HG02870 (cell line): Measurements from ENCODE around the gene PTCD1.

ENCODE experiments used
- ATAC-seq: cut with Tn5 transposase; IDR thresholded peaks from one replicate; pipeline ENCODE4 v1.9.1; 2021; ENCODE audit warnings: mild to moderate bottlenecking, moderate library complexity; ENCODE audit not compliant: unreplicated experiment

PTCD1 gene

GRCh38 chr7:99410635-99411034, 28.0 kb downstream of the PTCD1 start:
- ATAC-seq, result no peak

- no peak for ATAC-seq
These were observed 28.8 kb downstream of the PTCD1 start for GRCh38 chr7:99409806-99410205.

- ATAC-seq, result peak; percentile 3
These were observed 29.4 kb downstream of the PTCD1 start for GRCh38 chr7:99409192-99409572.

GRCh38 chr7:99408379-99409191, 30.0 kb downstream of the PTCD1 start, which contains the start of the genes BUD31 and PDAP1:
Gene BUD31 (plus strand): TSS chr7:99408969. CDS start chr7:99411093, 2,124 bp downstream.
Gene PDAP1 (minus strand): TSS chr7:99408597. CDS start chr7:99408548, 49 bp downstream.
- peak; percentile 68 for ATAC-seq

- no peak for ATAC-seq
These were observed 30.7 kb downstream of the PTCD1 start for GRCh38 chr7:99407872-99408378.

- no peak for ATAC-seq
These were observed 32.0 kb downstream of the PTCD1 start for GRCh38 chr7:99406557-99406956.

- ATAC-seq, result no peak
These were observed 33.6 kb downstream of the PTCD1 start for GRCh38 chr7:99404977-99405320.

GRCh38 chr7:99404235-99404976, 34.2 kb downstream of the PTCD1 start:
- no peak for ATAC-seq

- ATAC-seq, result no peak
These were observed 34.8 kb downstream of the PTCD1 start for GRCh38 chr7:99403764-99404163.

GRCh38 chr7:99402854-99403253, 35.7 kb downstream of the PTCD1 start:
- no peak for ATAC-seq

- no peak for ATAC-seq
These were observed 39.0 kb downstream of the PTCD1 start for GRCh38 chr7:99399597-99399996.

- ATAC-seq, result no peak
These were observed 39.6 kb downstream of the PTCD1 start for GRCh38 chr7:99398891-99399445.

- no peak for ATAC-seq
These were observed 41.2 kb downstream of the PTCD1 start for GRCh38 chr7:99397297-99397983.

GRCh38 chr7:99396418-99397296, 41.9 kb downstream of the PTCD1 start:
- ATAC-seq, result no peak

- ATAC-seq, result no peak
These were observed 42.8 kb downstream of the PTCD1 start for GRCh38 chr7:99395616-99396327.

- ATAC-seq, result no peak
These were observed 44.5 kb downstream of the PTCD1 start for GRCh38 chr7:99394188-99394502.

GRCh38 chr7:99393355-99394187, 45.0 kb downstream of the PTCD1 start:
- no peak for ATAC-seq

GRCh38 chr7:99392659-99393354, 45.8 kb downstream of the PTCD1 start:
- no peak for ATAC-seq
